GM12878 (cell line): ENCODE results near the gene CCDC6. TPM values are rescaled to one million over a fixed set of nuclear protein-coding genes. Genes with fewer than 3 reads are reported as not detected.

ENCODE experiments used
- ATAC-seq: fragments of 200-7000 bp; cut with Tn5 transposase; 3 replicates; pipeline ENCODE4 v1.9.1; 2020; ENCODE audit warnings: mild to moderate bottlenecking, moderate library complexity
- BruUV-seq: library from RNA; stranded (reverse); fragments of 400-500 nt; replicated peaks from 2 replicates; lab custom pipeline; 2021; lab: Mats Ljungman, UMichigan
- CTCF ChIA-PET: fragments of 300-600 bp; sonication (Branson Sonifier 250); formaldehyde crosslinking; extraction: SDS; loops from one replicate; lab custom pipeline; 2021; ENCODE audit warnings: inconsistent platforms; lab: Yijun Ruan, JAX
- POLR2A ChIA-PET: fragments of 350-600 bp; formaldehyde crosslinking; extraction: SDS; loops from one replicate; lab custom pipeline; 2021; ENCODE audit warnings: inconsistent platforms; lab: Charles Lee
- RAD21 ChIA-PET: fragments of 300-600 bp; sonication (Branson Sonifier 250); formaldehyde crosslinking; loops from one replicate; lab custom pipeline; 2023; ENCODE audit warnings: antibody characterized with exemption; ENCODE audit not compliant: unreplicated experiment; lab: Charles Lee
- SMC1A ChIA-PET: fragments of 300-600 bp; sonication (Branson Sonifier 250); formaldehyde crosslinking; loops from one replicate; lab custom pipeline; 2023; ENCODE audit not compliant: unreplicated experiment, uncharacterized antibody; lab: Charles Lee
- DNase-seq: peaks from one replicate; pipeline ENCODE4 v3.0.0-alpha.2; 2011; ENCODE audit warnings: low read depth, low spot score
- FAIRE-seq: peaks from 3 replicates; lab custom pipeline; 2011; peaks lifted over from hg19 to GRCh38; lab: Jason Lieb, UNC
- H2AFZ ChIP-seq: 2 replicates; pipeline ENCODE4 v1.6.0; 2011; ENCODE audit warnings: low read depth, low read length, control low read depth; ENCODE audit not compliant: control insufficient read depth
- H3K27ac ChIP-seq: 2 replicates; pipeline ENCODE4 v1.5.1; 2011; ENCODE audit warnings: control low read depth; ENCODE audit not compliant: control insufficient read depth, insufficient read depth
- H3K27me3 ChIP-seq, 2 experiments: replicated peaks in 1 of 2; 2 replicates each; pipeline versions ENCODE4 v1.6.0 to v1.6.1; 2011; ENCODE audit warnings: low read length in 1 of 2; ENCODE audit not compliant: control insufficient read depth in 2 of 2, insufficient read depth in 2 of 2
- H3K36me3 ChIP-seq, 2 experiments: 2 replicates each; pipeline ENCODE4 v1.5.1; 2011; ENCODE audit warnings: low read length in 1 of 2; ENCODE audit not compliant: control insufficient read depth in 2 of 2, insufficient read depth in 2 of 2
- H3K4me1 ChIP-seq: 2 replicates; pipeline ENCODE4 v1.6.1; 2011; ENCODE audit warnings: mild to moderate bottlenecking, low read length, moderate library complexity, mixed read lengths; ENCODE audit not compliant: control insufficient read depth, insufficient read depth
- H3K4me2 ChIP-seq: 2 replicates; pipeline ENCODE4 v1.6.0; 2011; ENCODE audit warnings: control low read depth; ENCODE audit not compliant: control insufficient read depth, insufficient read depth
- H3K4me3 ChIP-seq: fragments of 200-600 bp; sonication (generic); 2 replicates; pipeline ENCODE4 v1.5.1; 2016
- H3K79me2 ChIP-seq: 2 replicates; pipeline ENCODE4 v1.6.0; 2011; ENCODE audit warnings: low read length; ENCODE audit not compliant: control insufficient read depth, insufficient read depth
- H3K9ac ChIP-seq: 2 replicates; pipeline ENCODE4 v1.8.0; 2011; ENCODE audit warnings: low read length, control low read depth, mixed read lengths; ENCODE audit not compliant: control insufficient read depth, insufficient read depth
- H3K9me3 ChIP-seq: replicated peaks from 3 replicates; pipeline ENCODE4 v1.5.1; 2011; ENCODE audit warnings: mild to moderate bottlenecking, low read length; ENCODE audit not compliant: control insufficient read depth, insufficient read depth
- H4K20me1 ChIP-seq: 2 replicates; pipeline ENCODE4 v1.6.0; 2011; ENCODE audit not compliant: control insufficient read depth, insufficient read depth
- IKZF2 ChIP-seq, 2 experiments: fragments of 450-650 bp; IDR thresholded peaks; 2 replicates each; pipeline ENCODE4 v1.6.1; 2017; ENCODE audit warnings: mild to moderate bottlenecking in 2 of 2, moderate library complexity in 2 of 2
- IRF4 ChIP-seq: IDR thresholded peaks from 2 replicates; pipeline ENCODE4 v1.6.1; 2011; ENCODE audit warnings: low read depth, low read length
- NFIC ChIP-seq: IDR thresholded peaks from 2 replicates; pipeline ENCODE4 v1.6.1; 2012; ENCODE audit warnings: low read depth, mild to moderate bottlenecking, inconsistent platforms, low read length, moderate library complexity
- SMAD1 ChIP-seq: fragments of 450-650 bp; IDR thresholded peaks from 2 replicates; pipeline ENCODE4 v1.6.1; 2018; ENCODE audit warnings: mild to moderate bottlenecking, low read depth; ENCODE audit not compliant: partially characterized antibody
- STAT3 ChIP-seq: IDR thresholded peaks from 2 replicates; pipeline ENCODE4 v1.6.1; 2011; ENCODE audit warnings: low read depth, low read length, improper control_type of control experiment
- WGBS: methylation state at CpG from one replicate; pipeline ENCODE4 v1.1.6; 2016; ENCODE audit warnings: low lambda C conversion rate; ENCODE audit not compliant: insufficient replicate concordance, insufficient coverage; ENCODE audit errors: missing lambda C conversion rate; 5-methylcytosine and 5-hydroxymethylcytosine counted together
- in situ Hi-C: fragments of 300-500 bp; cut with MboI; formaldehyde crosslinking; loops from 9 replicates; pipeline ENCODE4 v1.14.3; 2018; ENCODE audit warnings: mixed read lengths
- intact Hi-C: fragments of 100-400 bp; cut with micrococcal nuclease; formaldehyde crosslinking; loops from one replicate; pipeline ENCODE4 v1.14.2; 2022; ENCODE audit not compliant: unreplicated experiment
- polyA plus RNA-seq, 11 experiments: library from polyadenylated mRNA; depleted of rRNA in 4 of 11; unstranded in 6 of 11; stranded (reverse) in 5 of 11; fragments of >200 nt; fragmentation: Nextera tagmentation in 4 of 11; fragmentation: Illumina TruSeq in 1 of 11; extraction: Ambion mirVana in 4 of 11; extraction: Trizol in 1 of 11; gene quantifications; 1 replicate in 1 of 11; 2 replicates in 10 of 11; pipeline versions ENCODE4 v1.2.1 to v1.2.3, GENCODE V29; 2011 to 2016; ENCODE audit warnings: inconsistent platforms in 2 of 11, missing spikeins in 2 of 11, low read depth in 1 of 11
- total RNA-seq, 4 experiments: library from RNA; depleted of rRNA in 3 of 4; stranded (reverse); fragments of >200 nt in 3 of 4; fragmentation: Illumina TruSeq in 1 of 4; extraction: Trizol in 1 of 4; gene quantifications; 2 replicates each; pipeline versions ENCODE4 v1.2.1 to v1.2.3, GENCODE V29; 2013 to 2021
- TF ChIP-seq, protein P1 (sequence below): fragments of 450-650 bp; IDR thresholded peaks from 2 replicates; pipeline ENCODE4 v1.6.1; 2018; ENCODE audit warnings: borderline replicate concordance, mild to moderate bottlenecking; ENCODE audit not compliant: partially characterized antibody

Gene CCDC6
- total and polyA plus RNA-seq, 10 of the 15 experiments (the other 5 are each of a cell fraction or from before 2014, with no cell fraction given): 11.8 to 46.2 (median 26.7) TPM

GRCh38 chr10:59819683-59820082, 86.7 kb downstream of the CCDC6 start:
- ATAC-seq: no peak
- no peak for FAIRE-seq
- in situ Hi-C loops (no loop called here), intact Hi-C loops (no loop called here)
- Histone ChIP-seq H3K36me3 (peaks cover 3% of the 10 kb centered on the region in 2 experiments; a peak in 3 of 4 replicates), H3K27ac (no peak overlapping the region), H3K4me1 (no peaks in the 10 kb centered on the region), H3K4me3 (no peak overlapping the region), H4K20me1 (no peaks in the 10 kb centered on the region), H3K27me3 (no peaks in the 10 kb centered on the region), H3K4me2 (no peak overlapping the region), H3K9me3 (no peaks in the 10 kb centered on the region; the same call in 2 of the 3 replicates), H2AFZ (no peak overlapping the region), H3K79me2 (no peaks in the 10 kb centered on the region), H3K9ac (no peak overlapping the region)
- WGBS: 72% methylated on average over 2 of the region's 2 CpGs
- TF ChIP-seq IRF4: no peak
- no peak for TF ChIP-seq NFIC
- TF ChIP-seq, protein P1, sequence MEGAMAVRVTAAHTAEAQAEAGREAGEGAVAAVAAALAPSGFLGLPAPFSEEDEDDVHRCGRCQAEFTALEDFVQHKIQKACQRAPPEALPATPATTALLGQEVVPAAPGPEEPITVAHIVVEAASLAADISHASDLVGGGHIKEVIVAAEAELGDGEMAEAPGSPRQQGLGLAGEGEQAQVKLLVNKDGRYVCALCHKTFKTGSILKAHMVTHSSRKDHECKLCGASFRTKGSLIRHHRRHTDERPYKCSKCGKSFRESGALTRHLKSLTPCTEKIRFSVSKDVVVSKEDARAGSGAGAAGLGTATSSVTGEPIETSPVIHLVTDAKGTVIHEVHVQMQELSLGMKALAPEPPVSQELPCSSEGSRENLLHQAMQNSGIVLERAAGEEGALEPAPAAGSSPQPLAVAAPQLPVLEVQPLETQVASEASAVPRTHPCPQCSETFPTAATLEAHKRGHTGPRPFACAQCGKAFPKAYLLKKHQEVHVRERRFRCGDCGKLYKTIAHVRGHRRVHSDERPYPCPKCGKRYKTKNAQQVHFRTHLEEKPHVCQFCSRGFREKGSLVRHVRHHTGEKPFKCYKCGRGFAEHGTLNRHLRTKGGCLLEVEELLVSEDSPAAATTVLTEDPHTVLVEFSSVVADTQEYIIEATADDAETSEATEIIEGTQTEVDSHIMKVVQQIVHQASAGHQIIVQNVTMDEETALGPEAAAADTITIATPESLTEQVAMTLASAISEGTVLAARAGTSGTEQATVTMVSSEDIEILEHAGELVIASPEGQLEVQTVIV: no peak
- TF ChIP-seq IKZF2 (IDR thresholded peaks at IDR 0.05): no peak
- no peak for TF ChIP-seq SMAD1
- no peak for TF ChIP-seq STAT3
- no peak for DNase-seq
- RAD21 ChIA-PET: interaction anchor here (1.7 kb wide), 1 partner anchor 11 kb away, joined by 6 read pairs; no protein-coding TSS in a partner anchor
- SMC1A ChIA-PET: interaction anchor here (0.6 to 2.7 kb wide), 3 partner anchors 11 to 156 kb away, joined by 3 to 7 read pairs (median 3); no protein-coding TSS in a partner anchor
- POLR2A ChIA-PET: no interaction called here
- no TSS peak for BruUV-seq
- CTCF ChIA-PET: interaction anchor here (0.7 to 3.3 kb wide), 6 partner anchors 11 to 397 kb away, joined by 3 to 13 read pairs (median 4); no protein-coding TSS in a partner anchor
